Neural cell (in vitro differentiated cells): ENCODE data around the gene AGBL3.

Source experiments
- CTCF ChIP-seq: fragments of 450-650 bp; IDR thresholded peaks from 2 replicates; pipeline ENCODE4 v1.5.1; 2014; ENCODE audit warnings: antibody characterized with exemption, mild to moderate bottlenecking, moderate library complexity; ENCODE audit not compliant: poor library complexity, severe bottlenecking
- SMC3 ChIP-seq: fragments of 450-650 bp; conservative IDR thresholded peaks from 2 replicates; pipeline ENCODE4 v1.6.1; 2014; ENCODE audit warnings: antibody characterized with exemption, mild to moderate bottlenecking, moderate library complexity; ENCODE audit not compliant: poor library complexity

DNA sequence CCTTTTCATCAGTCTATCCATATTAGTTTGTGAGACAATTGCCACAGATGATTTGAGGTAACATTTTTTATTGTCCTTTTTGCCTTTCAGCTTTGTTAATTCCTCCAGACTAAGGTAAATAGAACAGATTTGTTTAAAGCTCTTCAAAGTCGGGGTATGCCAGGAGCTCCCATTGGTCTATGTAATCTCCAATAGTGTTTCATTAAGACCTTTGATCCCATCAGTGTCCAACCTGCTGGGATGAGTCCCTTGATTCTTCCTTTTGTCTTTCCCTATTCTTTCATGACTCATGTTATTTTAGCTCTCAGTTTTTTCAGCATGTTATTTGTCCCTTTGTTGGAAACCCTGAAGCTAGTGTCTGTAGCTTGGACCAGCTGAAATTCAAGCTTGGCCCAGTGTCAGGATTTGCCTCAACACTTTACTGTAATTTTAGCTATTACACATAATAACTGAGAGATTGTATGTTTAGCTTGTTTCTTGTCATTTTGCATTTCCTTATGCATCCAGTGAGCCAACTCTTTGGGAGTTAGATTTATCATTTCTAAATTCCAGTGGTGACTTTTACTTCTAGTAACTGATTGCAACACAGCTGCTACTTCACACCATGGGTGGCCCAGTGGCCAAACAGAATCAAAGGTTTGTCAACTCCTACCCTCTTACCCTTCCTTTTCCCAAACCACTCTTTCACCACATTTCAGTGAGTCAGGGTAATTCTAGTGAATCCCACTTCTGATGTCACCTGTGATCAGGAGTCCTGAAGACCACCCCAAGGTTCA lies 15.3 kb downstream of the AGBL3 start:
- TF ChIP-seq CTCF (no peak), SMC3 (no peak)
